ENCODE data around the gene SLC2A4. TPM values are rescaled to one million over a fixed set of nuclear protein-coding genes. Genes with fewer than 3 reads are reported as not detected.

Gene SLC2A4
- total RNA-seq, 4 donors from 2014 or later = 1.8 to 25.9 (median 12.6) TPM

GRCh38 chr17:7258731-7259554 lies 22.6 kb upstream of the SLC2A4 start:
- intact Hi-C loops (cut with DNase I; ENCODE audit: low total_unique reads) = no loop called here
- Histone ChIP-seq H3K4me1 (no peaks in the 10 kb centered on the region), H3K4me3 (no peak overlapping the region), H3K27me3 (peaks cover 21 to 26% of the 10 kb centered on the region in 2 donors), H3K9me3 (no peaks in the 10 kb centered on the region), H3K27ac (no peak overlapping the region), H3K36me3 (no peaks in the 10 kb centered on the region)
- DNase-seq = no peak
- no peak for TF ChIP-seq POLR2A (IDR thresholded peaks at IDR 0.05)
- TF ChIP-seq, protein P1, sequence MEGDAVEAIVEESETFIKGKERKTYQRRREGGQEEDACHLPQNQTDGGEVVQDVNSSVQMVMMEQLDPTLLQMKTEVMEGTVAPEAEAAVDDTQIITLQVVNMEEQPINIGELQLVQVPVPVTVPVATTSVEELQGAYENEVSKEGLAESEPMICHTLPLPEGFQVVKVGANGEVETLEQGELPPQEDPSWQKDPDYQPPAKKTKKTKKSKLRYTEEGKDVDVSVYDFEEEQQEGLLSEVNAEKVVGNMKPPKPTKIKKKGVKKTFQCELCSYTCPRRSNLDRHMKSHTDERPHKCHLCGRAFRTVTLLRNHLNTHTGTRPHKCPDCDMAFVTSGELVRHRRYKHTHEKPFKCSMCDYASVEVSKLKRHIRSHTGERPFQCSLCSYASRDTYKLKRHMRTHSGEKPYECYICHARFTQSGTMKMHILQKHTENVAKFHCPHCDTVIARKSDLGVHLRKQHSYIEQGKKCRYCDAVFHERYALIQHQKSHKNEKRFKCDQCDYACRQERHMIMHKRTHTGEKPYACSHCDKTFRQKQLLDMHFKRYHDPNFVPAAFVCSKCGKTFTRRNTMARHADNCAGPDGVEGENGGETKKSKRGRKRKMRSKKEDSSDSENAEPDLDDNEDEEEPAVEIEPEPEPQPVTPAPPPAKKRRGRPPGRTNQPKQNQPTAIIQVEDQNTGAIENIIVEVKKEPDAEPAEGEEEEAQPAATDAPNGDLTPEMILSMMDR (IDR thresholded peaks at IDR 0.05) = no peak

- H3K4me1 ChIP-seq = no peaks in the 10 kb centered on the region
- peaks cover 21 to 27% of the 10 kb centered on the region in 2 donors for H3K27me3 ChIP-seq
- no peak for TF ChIP-seq POLR2A (IDR thresholded peaks at IDR 0.05)
- TF ChIP-seq, protein P1 (IDR thresholded peaks at IDR 0.05) = no peak
- no peak for DNase-seq
- no peaks in the 10 kb centered on the region for H3K36me3 ChIP-seq
- no peak overlapping the region for H3K4me3 ChIP-seq
- no peaks in the 10 kb centered on the region for H3K9me3 ChIP-seq
- intact Hi-C loops (cut with DNase I; ENCODE audit: low total_unique reads) = no loop called here
- no peak overlapping the region for H3K27ac ChIP-seq
These were observed 22.0 kb upstream of the SLC2A4 start for GRCh38 chr17:7259555-7259889.

- Histone ChIP-seq H3K27ac (no peak overlapping the region), H3K9me3 (no peaks in the 10 kb centered on the region), H3K27me3 (peaks cover 21 to 27% of the 10 kb centered on the region in 2 donors), H3K36me3 (no peaks in the 10 kb centered on the region), H3K4me1 (no peaks in the 10 kb centered on the region), H3K4me3 (no peak overlapping the region)
- no peak for DNase-seq
- intact Hi-C loops (cut with DNase I; ENCODE audit: low total_unique reads) = no loop called here
- no peak for TF ChIP-seq POLR2A (IDR thresholded peaks at IDR 0.05)
- TF ChIP-seq, protein P1 (IDR thresholded peaks at IDR 0.05) = no peak
These were observed 21.4 kb upstream of the SLC2A4 start for GRCh38 chr17:7260151-7260550.

- Histone ChIP-seq H3K27ac (no peak overlapping the region), H3K4me3 (peak overlapping the region; percentile 2 to 7), H3K9me3 (no peaks in the 10 kb centered on the region), H3K27me3 (peaks cover 21 to 27% of the 10 kb centered on the region in 2 donors), H3K4me1 (no peaks in the 10 kb centered on the region), H3K36me3 (no peaks in the 10 kb centered on the region)
- DNase-seq = no peak
- intact Hi-C loops (cut with DNase I; ENCODE audit: low total_unique reads) = no loop called here
- TF ChIP-seq, protein P1 (IDR thresholded peaks at IDR 0.05) = no peak
- no peak for TF ChIP-seq POLR2A (IDR thresholded peaks at IDR 0.05)
These were observed 20.7 kb upstream of the SLC2A4 start for GRCh38 chr17:7260651-7261378.
